GM13977 (cell line): Measurements from ENCODE around the gene ZBTB7C.

ENCODE experiments used
- DNase-seq: peaks from one replicate; pipeline ENCODE4 v3.0.0; 2012; ENCODE audit warnings: low spot score
- CTCF ChIP-seq: IDR thresholded peaks from 2 replicates; pipeline ENCODE4 v1.5.1; 2012; ENCODE audit warnings: mild to moderate bottlenecking, control low read depth; ENCODE audit not compliant: insufficient read depth; ENCODE audit errors: extremely low read depth, missing control alignments
- in situ Hi-C: fragments of 300-500 bp; cut with MboI; formaldehyde crosslinking; loops from one replicate; pipeline ENCODE4 v1.12.0; 2022; ENCODE audit warnings: low sequenced_read_pairs, low pct_unique_long_range_greater_than_20kb, mixed read lengths, inconsistent platforms; ENCODE audit not compliant: unreplicated experiment

The ZBTB7C gene

GRCh38 chr18:48202006-48202348, 207.2 kb downstream of the ZBTB7C start:
- no peak for TF ChIP-seq CTCF
- in situ Hi-C loops = no loop called here
- DNase-seq = no peak

GRCh38 chr18:48201337-48202005, 207.7 kb downstream of the ZBTB7C start:
- DNase-seq = no peak
- in situ Hi-C loops = no loop called here
- TF ChIP-seq CTCF = no peak

- TF ChIP-seq CTCF = no peak
These were observed 208.4 kb downstream of the ZBTB7C start for GRCh38 chr18:48200631-48201336.

GRCh38 chr18:48199399-48199798, 209.8 kb downstream of the ZBTB7C start:
- DNase-seq = no peak
- no peak for TF ChIP-seq CTCF
- in situ Hi-C loops = no loop called here

More at GRCh38 chr18:48200631-48201336, 208.4 kb downstream of the ZBTB7C start:
- DNase-seq = no peak
- in situ Hi-C loops = no loop called here

GRCh38 chr18:48197819-48198218, 211.4 kb downstream of the ZBTB7C start:
- DNase-seq = no peak
- TF ChIP-seq CTCF = no peak
- in situ Hi-C loops = no loop called here

GRCh38 chr18:48195787-48196186, 213.4 kb downstream of the ZBTB7C start:
- TF ChIP-seq CTCF = no peak
- DNase-seq = no peak
- in situ Hi-C loops = no loop called here
